Thoracic aorta (tissue), 2 donors: Measurements from ENCODE around the gene MYO15B. TPM values are rescaled to one million over a fixed set of nuclear protein-coding genes. Genes with fewer than 3 reads are reported as not detected.
"Not testable (repeated sequence)": the region's sequence is repeated elsewhere in the genome, so short reads cannot be mapped to it uniquely, and the experiment has no call there.

Experiments
- ATAC-seq: fragments of 150-250 bp; one replicate; pipeline ENCODE4 v1.8.0; 2017; ENCODE audit warnings: low read depth; ENCODE audit not compliant: insufficient number of reproducible peaks, low FRiP score
- DNase-seq: peaks from one replicate; pipeline ENCODE4 v3.0.0-alpha.2; 2020; ENCODE audit warnings: low spot score
- H3K27ac ChIP-seq, 2 donors: fragments of 200-600 bp; sonication (generic); 1 replicate in 1 of 2; 2 replicates in 1 of 2; pipeline ENCODE4 v1.5.1; 2016; ENCODE audit warnings: mild to moderate bottlenecking in 2 of 2, moderate library complexity in 2 of 2
- H3K27me3 ChIP-seq: fragments of 200-600 bp; sonication (generic); replicated peaks from 2 replicates; pipeline ENCODE4 v1.6.0; 2016; ENCODE audit warnings: mild to moderate bottlenecking; ENCODE audit not compliant: insufficient read depth
- H3K36me3 ChIP-seq: fragments of 200-600 bp; sonication (generic); one replicate; pipeline ENCODE4 v1.5.1; 2016
- H3K4me1 ChIP-seq, 2 donors: fragments of 200-600 bp; sonication (generic); 1 replicate in 1 of 2; 2 replicates in 1 of 2; pipeline versions ENCODE4 v1.5.1 to v1.6.0; 2016; ENCODE audit warnings: low read depth in 2 of 2, mild to moderate bottlenecking in 1 of 2; ENCODE audit not compliant: control insufficient read depth in 1 of 2
- H3K4me3 ChIP-seq: fragments of 200-600 bp; sonication (generic); 2 replicates; pipeline ENCODE4 v1.5.1; 2016; ENCODE audit warnings: mild to moderate bottlenecking
- H3K9me3 ChIP-seq: fragments of 200-600 bp; sonication (generic); 2 replicates; pipeline ENCODE4 v1.5.1; 2016
- CTCF ChIP-seq: fragments of 200-600 bp; sonication (generic); IDR thresholded peaks from one replicate; pipeline ENCODE4 v1.5.1; 2019; ENCODE audit warnings: antibody characterized with exemption
- total RNA-seq, 2 donors: library from RNA; depleted of rRNA; stranded (reverse); fragments of >200 nt; gene quantifications; one replicate each; pipeline versions ENCODE4 v1.1.0 to v1.2.3, GENCODE V29; 2016

MYO15B gene
- total RNA-seq, 2 donors from 2014 or later, result 103 to 151 TPM

GRCh38 chr17:75636381-75637142, 49.0 kb downstream of the MYO15B start:
- no peak for ATAC-seq
- H3K27me3 ChIP-seq, result no peaks in the 10 kb centered on the region
- H3K9me3 ChIP-seq, result no peaks in the 10 kb centered on the region
- TF ChIP-seq CTCF, result no peak
- no peak overlapping the region for H3K4me3 ChIP-seq
- peaks cover 10 to 23% of the 10 kb centered on the region in 2 donors for H3K4me1 ChIP-seq
- H3K36me3 ChIP-seq, result no peaks in the 10 kb centered on the region
- no peak for DNase-seq
- H3K27ac ChIP-seq, result no peak overlapping the region

GRCh38 chr17:75637143-75637538, 49.5 kb downstream of the MYO15B start:
- no peaks in the 10 kb centered on the region for H3K27me3 ChIP-seq
- no peak overlapping the region for H3K27ac ChIP-seq
- H3K36me3 ChIP-seq, result no peaks in the 10 kb centered on the region
- ATAC-seq (no peak), DNase-seq (no peak)
- H3K4me3 ChIP-seq, result no peak overlapping the region
- H3K4me1 ChIP-seq, result peaks cover 10 to 23% of the 10 kb centered on the region in 2 donors
- H3K9me3 ChIP-seq, result no peaks in the 10 kb centered on the region
- TF ChIP-seq CTCF, result no peak

GRCh38 chr17:75637551-75637950, 50.0 kb downstream of the MYO15B start:
- no peaks in the 10 kb centered on the region for H3K36me3 ChIP-seq
- no peak overlapping the region for H3K4me3 ChIP-seq
- no peaks in the 10 kb centered on the region for H3K9me3 ChIP-seq
- no peak for DNase-seq
- TF ChIP-seq CTCF, result no peak
- ATAC-seq, result no peak
- H3K27me3 ChIP-seq, result no peaks in the 10 kb centered on the region
- peaks cover 10 to 20% of the 10 kb centered on the region in 2 donors for H3K4me1 ChIP-seq
- no peak overlapping the region for H3K27ac ChIP-seq

GRCh38 chr17:75638039-75638438, 50.4 kb downstream of the MYO15B start:
- not testable (repeated sequence) for H3K27me3 ChIP-seq, ATAC-seq, DNase-seq, H3K27ac ChIP-seq, H3K36me3 ChIP-seq, H3K9me3 ChIP-seq, H3K4me3 ChIP-seq
- peaks cover 10 to 15% of the 10 kb centered on the region in 2 donors for H3K4me1 ChIP-seq

- Histone ChIP-seq H3K4me1 (peaks cover 3 to 6% of the 10 kb centered on the region in 2 donors), H3K27ac (no peak overlapping the region), H3K36me3 (no peaks in the 10 kb centered on the region), H3K4me3 (no peak overlapping the region), H3K9me3 (no peaks in the 10 kb centered on the region), H3K27me3 (no peaks in the 10 kb centered on the region)
- no peak for DNase-seq
- no peak for ATAC-seq
- TF ChIP-seq CTCF, result no peak
Observed at GRCh38 chr17:75638893-75639292, 51.3 kb downstream of the MYO15B start.

- Histone ChIP-seq H3K9me3 (no peaks in the 10 kb centered on the region), H3K4me1 (peaks cover under 1 to 2% of the 10 kb centered on the region in 2 donors), H3K4me3 (no peak overlapping the region), H3K27me3 (no peaks in the 10 kb centered on the region), H3K27ac (no peak overlapping the region), H3K36me3 (no peaks in the 10 kb centered on the region)
- no peak for ATAC-seq
- TF ChIP-seq CTCF, result no peak
- no peak for DNase-seq
Observed at GRCh38 chr17:75639327-75639726, 51.7 kb downstream of the MYO15B start.
